DOHH2 (cell line): Measurements from ENCODE around the gene NRXN3.

Experiments used
- H3F3A ChIP-seq: fragments of 200-600 bp; sonication (generic), shearing (Covaris generic); 2 replicates; pipeline ENCODE4 v1.6.0; 2016; ENCODE audit warnings: antibody characterized with exemption, mild to moderate bottlenecking; ENCODE audit not compliant: control insufficient read depth, insufficient read depth
- H3K27ac ChIP-seq: fragments of 200-600 bp; sonication (generic); 2 replicates; pipeline ENCODE4 v1.5.1; 2014; ENCODE audit warnings: low read depth, mild to moderate bottlenecking, low read length, moderate library complexity
- H3K27me3 ChIP-seq: fragments of 200-600 bp; sonication (generic); 2 replicates; pipeline ENCODE4 v1.6.1; 2014; ENCODE audit warnings: mild to moderate bottlenecking, low read length, mixed read lengths; ENCODE audit not compliant: control insufficient read depth
- H3K36me3 ChIP-seq: fragments of 200-600 bp; sonication (generic); 2 replicates; pipeline ENCODE4 v1.6.1; 2014; ENCODE audit warnings: mild to moderate bottlenecking, low read length, moderate library complexity, mixed read lengths; ENCODE audit not compliant: control insufficient read depth
- H3K4me1 ChIP-seq: fragments of 200-600 bp; sonication (generic); 2 replicates; pipeline ENCODE4 v1.6.1; 2014; ENCODE audit warnings: mild to moderate bottlenecking, low read length, mixed read lengths; ENCODE audit not compliant: control insufficient read depth
- H3K4me2 ChIP-seq: fragments of 200-600 bp; sonication (generic); 2 replicates; pipeline ENCODE4 v1.6.0; 2014; ENCODE audit warnings: mild to moderate bottlenecking, low read length, moderate library complexity
- H3K4me3 ChIP-seq: fragments of 200-600 bp; sonication (generic); 2 replicates; pipeline ENCODE4 v1.5.1; 2014; ENCODE audit warnings: mild to moderate bottlenecking, low read length, mixed read lengths
- H3K79me2 ChIP-seq: fragments of 200-600 bp; sonication (generic); 2 replicates; pipeline ENCODE4 v1.6.1; 2014; ENCODE audit warnings: mild to moderate bottlenecking, low read length, mixed read lengths; ENCODE audit not compliant: control insufficient read depth
- H3K9me2 ChIP-seq: fragments of 200-600 bp; sonication (generic); replicated peaks from 2 replicates; pipeline ENCODE4 v1.6.1; 2014; ENCODE audit warnings: mild to moderate bottlenecking, low read length, mixed read lengths; ENCODE audit not compliant: control insufficient read depth
- H3K9me3 ChIP-seq: fragments of 200-600 bp; sonication (generic); 2 replicates; pipeline ENCODE4 v1.6.1; 2014; ENCODE audit warnings: antibody characterized with exemption, low read length, mixed read lengths; ENCODE audit not compliant: control insufficient read depth, insufficient read depth
- H4K20me1 ChIP-seq: fragments of 200-600 bp; sonication (generic); 2 replicates; pipeline ENCODE4 v1.6.0; 2014; ENCODE audit warnings: low read depth, mild to moderate bottlenecking, antibody characterized with exemption, low read length, moderate library complexity; ENCODE audit not compliant: control insufficient read depth, insufficient read depth
- EZH2phosphoT487 ChIP-seq: fragments of 200-600 bp; sonication (generic); IDR thresholded peaks from 2 replicates; pipeline ENCODE4 v1.6.1; 2017; ENCODE audit warnings: borderline replicate concordance, mild to moderate bottlenecking, antibody characterized with exemption, low read length, moderate library complexity, mixed read lengths
- TF ChIP-seq, protein P1 (sequence below): fragments of 200-600 bp; sonication (generic); IDR thresholded peaks from one replicate; pipeline ENCODE4 v1.5.1; 2014; ENCODE audit warnings: antibody characterized with exemption, mild to moderate bottlenecking, low read depth, low read length; ENCODE audit not compliant: poor library complexity, severe bottlenecking

The NRXN3 gene

DNA sequence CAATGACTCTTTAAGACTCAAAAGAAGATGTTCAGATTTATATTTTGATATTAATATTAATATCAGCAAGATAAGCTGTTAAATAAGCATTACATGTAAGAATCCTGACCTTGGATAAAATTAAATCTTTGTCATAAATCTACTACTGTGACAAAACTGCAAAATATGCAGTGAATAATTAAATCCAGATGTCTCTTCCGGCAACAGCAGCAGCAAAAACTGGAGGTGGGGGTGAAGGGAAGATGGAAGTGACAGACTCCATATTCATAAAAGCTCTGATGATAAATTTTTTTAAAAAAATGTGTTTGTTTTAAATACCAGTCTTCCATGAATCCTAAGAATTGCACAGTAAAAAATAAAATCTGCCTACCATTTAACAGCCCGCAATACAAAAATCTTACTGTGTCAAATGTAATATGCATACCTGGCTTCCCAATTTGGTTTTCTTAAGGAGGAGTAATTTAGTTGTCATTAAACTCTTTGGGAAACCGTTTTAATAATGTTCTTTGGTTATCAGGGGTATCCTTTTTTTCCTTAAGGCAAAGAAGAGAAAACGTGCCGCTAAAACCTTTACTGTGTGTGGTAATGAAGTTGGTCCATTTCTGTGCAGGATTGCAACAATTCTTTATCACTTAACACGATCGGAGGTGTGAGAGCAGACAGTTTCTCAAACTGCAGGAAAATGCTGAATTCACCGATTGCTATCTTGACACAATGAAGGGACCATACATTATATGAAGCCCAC, 1562.9 kb downstream of the NRXN3 start:
- Histone ChIP-seq H3K9me3 (no peaks in the 10 kb centered on the region), H4K20me1 (no peaks in the 10 kb centered on the region), H3K79me2 (no peaks in the 10 kb centered on the region), H3K9me2 (no peaks in the 10 kb centered on the region), H3K4me1 (no peaks in the 10 kb centered on the region), H3K27me3 (no peaks in the 10 kb centered on the region), H3K4me3 (no peak overlapping the region), H3K4me2 (no peak overlapping the region), H3F3A (no peaks in the 10 kb centered on the region), H3K36me3 (no peaks in the 10 kb centered on the region), H3K27ac (no peak overlapping the region)
- TF ChIP-seq, protein P1, sequence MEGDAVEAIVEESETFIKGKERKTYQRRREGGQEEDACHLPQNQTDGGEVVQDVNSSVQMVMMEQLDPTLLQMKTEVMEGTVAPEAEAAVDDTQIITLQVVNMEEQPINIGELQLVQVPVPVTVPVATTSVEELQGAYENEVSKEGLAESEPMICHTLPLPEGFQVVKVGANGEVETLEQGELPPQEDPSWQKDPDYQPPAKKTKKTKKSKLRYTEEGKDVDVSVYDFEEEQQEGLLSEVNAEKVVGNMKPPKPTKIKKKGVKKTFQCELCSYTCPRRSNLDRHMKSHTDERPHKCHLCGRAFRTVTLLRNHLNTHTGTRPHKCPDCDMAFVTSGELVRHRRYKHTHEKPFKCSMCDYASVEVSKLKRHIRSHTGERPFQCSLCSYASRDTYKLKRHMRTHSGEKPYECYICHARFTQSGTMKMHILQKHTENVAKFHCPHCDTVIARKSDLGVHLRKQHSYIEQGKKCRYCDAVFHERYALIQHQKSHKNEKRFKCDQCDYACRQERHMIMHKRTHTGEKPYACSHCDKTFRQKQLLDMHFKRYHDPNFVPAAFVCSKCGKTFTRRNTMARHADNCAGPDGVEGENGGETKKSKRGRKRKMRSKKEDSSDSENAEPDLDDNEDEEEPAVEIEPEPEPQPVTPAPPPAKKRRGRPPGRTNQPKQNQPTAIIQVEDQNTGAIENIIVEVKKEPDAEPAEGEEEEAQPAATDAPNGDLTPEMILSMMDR, result no peak

DNA sequence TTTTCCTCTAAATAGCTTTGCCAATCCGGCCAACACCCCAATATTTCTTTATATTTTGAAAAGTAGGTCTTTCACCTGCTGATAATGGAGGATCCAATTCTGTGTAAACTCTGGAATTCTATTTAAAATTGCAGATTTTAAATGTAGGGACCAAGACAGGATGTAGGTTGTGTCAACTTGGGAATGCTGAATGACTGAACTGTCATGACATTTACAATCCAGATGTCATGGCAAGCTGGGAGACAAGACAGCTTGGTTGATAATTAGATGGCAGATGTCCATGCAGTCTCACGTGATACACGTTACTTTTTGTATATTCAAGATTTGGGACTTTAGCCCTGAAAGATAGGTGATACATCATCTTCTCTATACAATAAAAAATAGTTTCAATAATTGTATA, 1564.0 kb downstream of the NRXN3 start:
- no peak overlapping the region for H3K4me2 ChIP-seq
- no peaks in the 10 kb centered on the region for H4K20me1 ChIP-seq
- no peak for TF ChIP-seq EZH2phosphoT487
- TF ChIP-seq, protein P1, result no peak
- H3K9me3 ChIP-seq, result no peaks in the 10 kb centered on the region
- H3K79me2 ChIP-seq, result no peaks in the 10 kb centered on the region
- H3K9me2 ChIP-seq, result no peaks in the 10 kb centered on the region
- no peaks in the 10 kb centered on the region for H3K36me3 ChIP-seq
- H3F3A ChIP-seq, result no peaks in the 10 kb centered on the region
- no peak overlapping the region for H3K27ac ChIP-seq
- no peaks in the 10 kb centered on the region for H3K4me1 ChIP-seq
- no peak overlapping the region for H3K4me3 ChIP-seq
- no peaks in the 10 kb centered on the region for H3K27me3 ChIP-seq

DNA sequence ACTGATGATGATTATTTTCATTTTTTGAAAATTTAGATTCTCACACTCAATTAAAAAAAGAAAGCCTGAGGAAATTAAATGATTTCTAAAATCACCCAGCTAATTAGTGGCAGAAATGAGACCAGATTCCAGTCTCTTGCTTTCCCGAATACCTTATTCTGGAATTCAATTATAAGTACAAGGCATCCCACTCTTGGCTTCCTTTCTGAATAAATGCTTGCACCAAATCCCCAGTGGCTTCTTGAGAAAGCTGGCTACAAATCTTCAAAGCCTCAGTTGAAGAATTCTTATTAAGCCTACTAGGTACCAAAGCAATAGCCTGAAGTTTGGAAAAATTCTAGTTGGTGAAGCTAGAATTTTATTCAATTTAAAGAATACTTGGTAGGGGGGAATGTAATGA, 1564.5 kb downstream of the NRXN3 start:
- H3K36me3 ChIP-seq, result no peaks in the 10 kb centered on the region
- TF ChIP-seq EZH2phosphoT487, result no peak
- TF ChIP-seq, protein P1, result no peak
- H3K9me3 ChIP-seq, result no peaks in the 10 kb centered on the region
- no peaks in the 10 kb centered on the region for H4K20me1 ChIP-seq
- no peaks in the 10 kb centered on the region for H3K27me3 ChIP-seq
- no peaks in the 10 kb centered on the region for H3K79me2 ChIP-seq
- no peaks in the 10 kb centered on the region for H3K4me1 ChIP-seq
- no peak overlapping the region for H3K4me2 ChIP-seq
- no peaks in the 10 kb centered on the region for H3F3A ChIP-seq
- no peak overlapping the region for H3K4me3 ChIP-seq
- H3K27ac ChIP-seq, result no peak overlapping the region
- no peaks in the 10 kb centered on the region for H3K9me2 ChIP-seq
